ENCODE data around the gene COG7.

Gene COG7

GRCh38 chr16:23378256-23378655 is 74.7 kb downstream of the COG7 start:
- DNase-seq (ENCODE audit: low read depth) = no peak
- in situ Hi-C loops (cut with HindIII; ENCODE audit: low sequenced_read_pairs) = no loop called here
- TF ChIP-seq CTCF (IDR thresholded peaks at IDR 0.05; ENCODE audit: low read depth, low read length, missing control alignments) = no peak
- no peak overlapping the region for H3K4me3 ChIP-seq (ENCODE audit: low read depth, low read length)

- no peak for TF ChIP-seq CTCF (IDR thresholded peaks at IDR 0.05; ENCODE audit: low read depth, low read length, missing control alignments)
- in situ Hi-C loops (cut with HindIII; ENCODE audit: low sequenced_read_pairs) = no loop called here
- DNase-seq (ENCODE audit: low read depth) = no peak
- no peak overlapping the region for H3K4me3 ChIP-seq (ENCODE audit: low read depth, low read length)
These were observed 75.7 kb downstream of the COG7 start for GRCh38 chr16:23377071-23377931.

DNA sequence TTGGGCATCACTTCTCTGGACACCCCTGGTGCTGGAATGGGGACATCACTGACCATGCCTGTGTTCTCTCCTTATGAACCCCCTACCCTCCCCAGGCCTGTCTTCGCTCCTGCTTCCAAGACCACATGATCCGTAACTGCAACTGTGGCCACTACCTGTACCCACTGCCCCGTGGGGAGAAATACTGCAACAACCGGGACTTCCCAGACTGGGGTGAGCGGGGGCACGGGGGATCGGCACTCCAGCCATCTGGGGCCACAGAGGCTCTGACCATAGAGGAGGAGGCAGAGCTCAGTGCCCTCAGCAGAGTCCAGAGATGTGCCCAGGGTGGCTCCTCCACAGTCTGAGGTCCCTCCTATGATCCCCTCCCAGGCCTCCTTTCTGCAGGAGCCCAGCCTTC is 77.3 kb downstream of the COG7 start:
- H3K4me3 ChIP-seq (ENCODE audit: low read depth, low read length) = no peak overlapping the region
- TF ChIP-seq CTCF (IDR thresholded peaks at IDR 0.05; ENCODE audit: low read depth, low read length, missing control alignments) = no peak
- no peak for DNase-seq (ENCODE audit: low read depth)
- in situ Hi-C loops (cut with HindIII; ENCODE audit: low sequenced_read_pairs) = no loop called here

DNA sequence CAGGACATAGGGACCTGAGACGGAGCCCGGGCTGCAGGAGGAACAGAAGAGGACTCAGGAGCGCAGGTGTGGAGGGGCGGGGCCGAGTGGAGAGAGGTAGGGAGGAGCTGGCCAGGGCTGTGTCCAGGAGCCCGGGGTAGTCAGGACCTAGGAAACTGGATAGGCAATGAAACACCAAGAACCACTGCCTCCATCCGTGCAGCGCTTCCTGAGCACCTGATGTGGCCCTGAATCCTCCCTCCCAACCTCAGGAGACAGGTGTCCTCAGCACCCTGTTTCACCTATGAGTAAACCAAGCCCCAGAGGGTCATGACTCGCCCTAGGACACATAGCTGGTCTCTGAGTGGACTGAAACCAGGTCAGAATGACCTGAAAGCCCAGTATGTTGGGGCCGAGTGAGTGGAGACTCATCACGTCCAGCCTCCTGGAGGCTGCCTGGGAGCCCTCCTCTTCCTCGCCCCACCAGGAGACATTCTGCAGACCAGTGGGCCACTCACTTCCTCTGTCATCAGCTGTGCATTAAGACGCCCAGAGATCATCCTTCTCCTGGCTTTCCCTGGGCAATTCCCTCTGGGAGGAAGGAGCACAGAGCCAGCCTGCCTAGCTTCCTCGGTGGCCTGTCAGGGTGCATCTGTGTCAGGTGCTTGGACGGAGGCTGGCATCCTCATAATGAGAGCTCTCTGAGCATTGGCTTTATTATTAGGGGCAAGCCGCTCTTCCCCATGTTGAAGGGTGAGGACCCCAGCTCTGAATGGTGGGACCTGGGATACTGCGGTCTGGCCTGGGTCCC is 78.1 kb downstream of the COG7 start:
- no peak for DNase-seq (ENCODE audit: low read depth)
- in situ Hi-C loops (cut with HindIII; ENCODE audit: low sequenced_read_pairs) = no loop called here
- H3K4me3 ChIP-seq (ENCODE audit: low read depth, low read length) = no peak overlapping the region
- no peak for TF ChIP-seq CTCF (IDR thresholded peaks at IDR 0.05; ENCODE audit: low read depth, low read length, missing control alignments)

DNA sequence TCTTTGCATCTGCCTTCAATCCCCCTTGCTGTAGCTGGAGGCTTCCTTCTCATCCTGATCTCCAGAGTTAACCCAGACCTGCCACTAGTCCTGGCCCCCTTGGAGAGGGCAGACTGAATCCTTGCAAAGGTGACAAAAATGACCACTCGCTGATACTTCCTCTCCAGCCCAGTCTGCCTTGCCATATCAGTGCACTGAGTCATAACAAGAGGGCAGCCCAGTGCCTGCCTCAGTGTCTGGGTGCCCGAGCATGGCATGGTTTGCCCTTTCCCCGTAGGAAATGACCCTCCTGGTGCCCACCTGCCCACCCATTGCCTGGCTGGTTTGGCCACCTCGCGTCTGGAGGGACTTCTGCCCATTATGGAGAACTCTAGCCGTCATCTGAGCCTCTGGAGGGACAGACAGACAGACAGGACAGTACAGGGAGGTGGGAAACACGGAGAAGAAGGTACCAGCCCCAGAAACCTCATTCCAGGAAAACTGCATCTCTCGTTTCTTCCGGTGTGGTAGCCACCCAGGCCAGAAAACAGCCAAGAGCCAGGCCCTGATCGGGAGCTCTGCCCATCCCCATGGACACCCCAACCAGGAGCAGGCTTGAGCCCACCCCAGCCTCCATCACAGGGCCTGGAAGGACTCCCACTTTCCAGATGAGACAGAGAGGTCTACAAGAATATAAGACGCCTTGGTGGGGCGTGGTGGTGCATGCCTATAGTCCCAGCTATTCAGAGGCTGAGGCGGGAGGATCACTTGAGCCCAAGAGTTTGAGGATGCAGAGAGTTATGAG is 79.4 kb downstream of the COG7 start:
- no peak for DNase-seq (ENCODE audit: low read depth)
- TF ChIP-seq CTCF (IDR thresholded peaks at IDR 0.05; ENCODE audit: low read depth, low read length, missing control alignments) = no peak
- H3K4me3 ChIP-seq (ENCODE audit: low read depth, low read length) = no peak overlapping the region
- in situ Hi-C loops (cut with HindIII; ENCODE audit: low sequenced_read_pairs) = no loop called here

GRCh38 chr16:23371368-23371767 is 81.6 kb downstream of the COG7 start:
- no peak for DNase-seq (ENCODE audit: low read depth)
- no peak for TF ChIP-seq CTCF (IDR thresholded peaks at IDR 0.05; ENCODE audit: low read depth, low read length, missing control alignments)
- in situ Hi-C loops (cut with HindIII; ENCODE audit: low sequenced_read_pairs) = no loop called here
- no peak overlapping the region for H3K4me3 ChIP-seq (ENCODE audit: low read depth, low read length)

Measured in astrocyte of the cerebellum (primary cell).